GM21390 (cell line): ENCODE data around the gene TRAF5.
"Not testable (repeated sequence)": the region's sequence is repeated elsewhere in the genome, so short reads cannot be mapped to it uniquely, and the experiment has no call there.

Source experiments
- ATAC-seq: cut with Tn5 transposase; IDR thresholded peaks from one replicate; pipeline ENCODE4 v1.9.1; 2021; ENCODE audit not compliant: unreplicated experiment

The TRAF5 gene, protein sequence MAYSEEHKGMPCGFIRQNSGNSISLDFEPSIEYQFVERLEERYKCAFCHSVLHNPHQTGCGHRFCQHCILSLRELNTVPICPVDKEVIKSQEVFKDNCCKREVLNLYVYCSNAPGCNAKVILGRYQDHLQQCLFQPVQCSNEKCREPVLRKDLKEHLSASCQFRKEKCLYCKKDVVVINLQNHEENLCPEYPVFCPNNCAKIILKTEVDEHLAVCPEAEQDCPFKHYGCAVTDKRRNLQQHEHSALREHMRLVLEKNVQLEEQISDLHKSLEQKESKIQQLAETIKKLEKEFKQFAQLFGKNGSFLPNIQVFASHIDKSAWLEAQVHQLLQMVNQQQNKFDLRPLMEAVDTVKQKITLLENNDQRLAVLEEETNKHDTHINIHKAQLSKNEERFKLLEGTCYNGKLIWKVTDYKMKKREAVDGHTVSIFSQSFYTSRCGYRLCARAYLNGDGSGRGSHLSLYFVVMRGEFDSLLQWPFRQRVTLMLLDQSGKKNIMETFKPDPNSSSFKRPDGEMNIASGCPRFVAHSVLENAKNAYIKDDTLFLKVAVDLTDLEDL

GRCh38 chr1:211326528-211327345, at the start of gene TRAF5:
TSS of gene TRAF5 (plus strand) at chr1:211326833. CDS start at chr1:211353240, 26,407 bp downstream.
- ATAC-seq, result peak; percentile 29

DNA sequence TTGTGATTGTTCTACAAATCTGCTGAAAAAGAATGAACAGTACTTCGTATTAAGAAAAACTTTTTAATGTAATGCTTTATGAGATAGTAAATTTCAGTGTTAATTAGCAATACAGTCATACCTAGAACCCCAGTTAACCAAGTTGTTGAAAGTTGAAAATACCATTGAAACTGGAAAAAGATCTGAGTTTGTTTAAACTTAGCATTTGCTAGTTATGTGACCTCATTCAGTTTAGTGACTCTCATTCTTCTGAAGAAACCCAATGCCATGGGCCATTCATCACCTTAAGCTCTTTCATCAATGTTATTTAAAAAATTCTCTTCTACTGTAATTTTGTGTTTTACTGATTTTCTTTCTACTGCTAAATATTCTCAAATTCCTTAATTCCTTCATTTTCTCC, 47.3 kb upstream of the TRAF5 start:
- ATAC-seq, result no peak

- ATAC-seq, result no peak
These were observed 45.7 kb upstream of the TRAF5 start for GRCh38 chr1:211280910-211281309.

GRCh38 chr1:211281320-211282022, 45.2 kb upstream of the TRAF5 start:
- ATAC-seq, result no peak

DNA sequence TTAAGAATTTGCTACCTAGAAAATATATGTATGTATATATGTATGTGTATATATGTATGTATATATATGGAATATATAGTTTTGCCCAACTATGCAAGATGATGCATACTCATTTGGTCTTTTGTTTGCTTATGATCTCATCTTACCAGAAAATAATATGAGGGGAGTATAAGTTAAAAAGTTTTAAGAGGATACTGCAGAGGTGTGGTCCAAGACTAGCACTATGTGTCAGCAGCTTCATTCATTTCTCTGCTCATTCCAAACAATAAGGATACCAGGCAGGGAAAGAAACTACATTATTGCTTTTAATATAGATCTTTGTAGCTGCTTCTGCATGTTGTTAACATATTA, 44.6 kb upstream of the TRAF5 start:
- ATAC-seq, result no peak

DNA sequence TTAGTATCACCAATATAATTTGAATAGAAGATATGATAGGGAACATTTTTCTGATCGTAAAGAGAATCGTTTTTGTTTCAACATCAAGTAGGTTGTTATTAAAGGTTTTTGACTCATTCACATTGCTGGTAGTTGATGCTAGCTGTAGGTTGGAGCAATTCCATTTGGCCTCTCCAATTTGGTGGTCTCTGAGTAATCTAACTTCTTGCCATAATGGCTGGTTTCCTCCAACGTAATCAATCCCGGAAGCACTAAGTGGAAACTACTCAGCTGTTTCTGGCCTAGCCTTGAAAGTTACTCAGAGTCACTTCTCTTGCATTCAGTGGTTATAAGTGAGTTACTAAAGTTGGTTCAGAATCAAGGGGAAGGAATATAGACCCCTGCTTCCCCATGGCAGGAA, 41.4 kb upstream of the TRAF5 start:
- no peak for ATAC-seq

GRCh38 chr1:211287218-211287617, 39.4 kb upstream of the TRAF5 start:
- ATAC-seq, result no peak

DNA sequence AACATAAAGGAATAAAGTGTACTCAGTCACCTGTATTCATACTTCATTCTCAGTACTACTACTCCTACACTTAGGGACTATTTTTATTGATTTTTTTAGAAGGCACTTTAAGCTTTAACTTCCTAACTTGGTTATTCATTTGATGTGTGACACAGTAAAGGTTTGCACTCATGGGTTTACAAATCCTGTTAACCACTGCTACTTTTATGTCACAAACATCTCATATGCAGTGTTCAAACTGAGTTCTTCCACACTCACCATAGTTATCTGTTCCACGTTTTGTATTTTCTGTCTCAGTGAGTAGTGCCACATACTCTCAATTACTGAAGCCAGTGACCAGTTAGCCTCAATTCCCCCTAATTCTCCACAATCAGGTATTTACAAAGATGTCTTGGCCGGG, 34.2 kb upstream of the TRAF5 start:
- ATAC-seq, result no peak

DNA sequence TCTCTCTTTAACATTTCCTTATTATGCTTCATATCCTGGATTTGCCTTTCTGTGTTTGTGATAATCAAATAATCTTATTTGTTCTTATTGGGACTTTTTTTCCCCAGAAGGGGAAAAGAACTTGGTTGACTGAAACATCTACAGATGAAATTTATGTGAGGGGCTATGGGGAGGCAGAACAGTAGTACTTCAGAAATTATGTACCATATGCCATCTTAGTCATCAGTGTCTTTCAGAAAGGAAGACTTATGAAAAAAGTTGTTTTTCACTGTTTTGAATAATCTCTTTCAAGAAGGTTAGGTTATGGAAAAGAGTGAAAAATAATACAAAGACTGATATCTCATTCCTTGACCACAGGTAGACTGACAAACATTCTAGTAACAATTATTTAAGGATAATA, 30.2 kb upstream of the TRAF5 start:
- no peak for ATAC-seq

GRCh38 chr1:211305044-211305443, 21.6 kb upstream of the TRAF5 start:
- peak; percentile 98 for ATAC-seq

DNA sequence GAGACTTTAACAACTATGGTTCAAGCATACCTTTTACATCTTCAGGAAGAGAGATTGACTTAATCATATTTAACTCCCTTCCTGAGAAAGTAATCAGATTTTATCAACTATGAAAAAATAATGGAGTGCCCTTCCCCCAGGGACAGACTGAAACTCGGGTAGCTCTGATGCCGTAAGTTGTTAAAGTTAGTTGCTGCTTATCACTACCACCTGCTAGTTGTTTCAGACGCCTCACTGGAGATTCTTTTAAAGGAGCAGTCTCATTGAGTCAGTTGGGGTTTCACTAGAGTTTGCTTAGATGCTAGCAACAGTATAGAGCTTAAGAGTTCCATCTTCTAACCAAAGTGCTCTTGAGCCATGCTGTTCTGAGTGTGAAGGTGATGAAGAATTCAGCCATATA, 17.0 kb upstream of the TRAF5 start:
- ATAC-seq, result no peak

GRCh38 chr1:211313392-211313791, 13.2 kb upstream of the TRAF5 start:
- no peak for ATAC-seq

DNA sequence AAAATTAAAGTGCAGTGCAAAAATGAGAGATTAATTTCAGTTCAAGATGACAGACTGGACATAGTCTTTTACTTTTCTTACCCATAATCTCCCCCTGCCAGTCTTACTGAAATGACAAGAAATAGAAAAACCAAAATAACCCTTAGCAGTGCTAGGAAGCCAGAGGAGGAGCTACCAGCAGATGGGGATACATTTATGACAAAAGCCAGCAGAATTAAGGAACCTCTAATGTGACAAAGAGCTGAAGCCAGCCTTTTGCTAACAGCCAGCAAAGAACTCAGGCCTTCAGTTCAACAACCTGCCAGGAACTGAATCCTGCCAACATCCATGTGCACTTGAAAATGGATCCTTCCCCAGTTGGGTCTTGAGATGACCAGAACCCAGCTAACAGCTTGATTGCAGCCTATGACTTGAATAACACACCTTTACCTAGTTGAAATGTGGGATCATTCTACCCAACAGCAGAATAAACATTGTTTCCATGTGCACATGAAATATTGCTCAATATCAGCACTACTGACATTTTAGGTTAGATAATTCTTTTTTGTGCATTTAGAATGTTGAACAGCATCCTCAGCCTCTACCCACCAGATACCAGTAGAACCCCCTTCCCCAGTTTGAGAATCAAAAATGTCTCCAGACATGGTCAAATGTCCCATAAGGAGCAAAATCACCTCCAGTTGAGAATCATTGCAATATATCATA, 7.9 kb upstream of the TRAF5 start:
- ATAC-seq, result no peak

GRCh38 chr1:211319892-211320291, 6.7 kb upstream of the TRAF5 start:
- no peak for ATAC-seq

DNA sequence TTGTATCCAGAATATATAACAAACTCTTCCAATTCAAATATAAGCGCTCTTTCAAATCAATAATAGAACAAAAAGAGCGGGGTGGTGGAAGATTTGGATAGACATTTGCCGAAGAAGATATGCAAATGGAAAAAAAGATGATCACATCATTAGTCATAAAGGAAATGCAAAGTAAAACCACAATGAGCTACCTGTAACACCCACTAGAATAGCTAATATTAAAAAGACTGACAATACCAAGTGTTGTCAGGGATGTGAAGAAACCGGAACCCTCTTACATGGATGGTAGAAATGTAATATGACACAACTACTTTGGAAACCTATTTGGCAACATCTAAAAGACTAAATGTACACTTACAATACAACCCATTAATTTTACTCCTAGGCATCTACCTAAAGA, 5.7 kb upstream of the TRAF5 start:
- no peak for ATAC-seq

- ATAC-seq, result not testable (repeated sequence)
These were observed 5.0 kb upstream of the TRAF5 start for GRCh38 chr1:211321646-211322045.

DNA sequence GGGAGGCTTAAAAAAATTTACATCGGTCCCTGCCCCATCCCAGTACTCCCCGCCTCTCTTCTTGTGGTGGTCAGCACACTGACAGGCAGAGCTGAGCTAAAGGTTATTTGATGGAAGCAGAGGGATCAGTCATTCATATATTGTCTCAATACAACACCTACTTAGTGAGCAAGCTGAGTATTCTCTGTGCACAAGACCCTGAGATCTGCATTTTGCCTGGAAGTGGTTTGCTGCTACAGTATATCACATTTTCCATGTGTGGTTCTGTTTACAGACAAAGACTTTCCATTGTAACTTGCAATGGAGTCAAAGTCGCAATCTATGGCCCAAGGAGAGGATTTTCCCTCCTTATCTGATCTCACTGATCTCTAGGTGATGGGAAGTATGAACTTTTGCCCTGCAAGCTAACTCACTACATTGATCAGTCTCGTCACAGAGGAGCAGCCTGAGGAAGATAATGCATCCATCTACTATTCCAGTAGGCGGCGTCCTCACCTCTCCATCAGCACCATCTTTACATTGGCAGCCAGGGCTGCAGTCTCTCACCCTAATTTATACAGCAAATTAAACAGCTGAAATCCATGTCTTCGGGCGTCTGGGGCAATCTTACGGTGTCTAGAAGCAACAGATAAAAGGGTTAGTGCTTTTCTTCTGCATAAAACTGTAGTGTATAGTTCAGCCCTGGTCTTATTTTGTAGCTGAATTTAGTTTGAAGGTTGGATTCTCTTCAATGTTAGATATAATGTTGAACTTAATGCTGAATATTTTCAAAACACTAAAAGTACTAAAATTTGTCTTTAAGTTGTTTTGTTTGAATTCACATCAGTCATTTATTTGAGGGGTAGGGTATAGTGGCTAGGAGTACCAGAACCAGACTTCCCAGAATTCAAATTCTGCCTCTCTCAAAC, 3.2 kb upstream of the TRAF5 start:
- ATAC-seq, result peak; percentile 59

- ATAC-seq, result no peak
These were observed 1.4 kb upstream of the TRAF5 start for GRCh38 chr1:211324992-211325775.

- no peak for ATAC-seq
These were observed 499 bp upstream of the TRAF5 start for GRCh38 chr1:211326140-211326527.
